ENCODE results near the gene MYLK.
"Not testable (repeated sequence)": the region's sequence is repeated elsewhere in the genome, so short reads cannot be mapped to it uniquely, and the experiment has no call there.

The MYLK gene

DNA sequence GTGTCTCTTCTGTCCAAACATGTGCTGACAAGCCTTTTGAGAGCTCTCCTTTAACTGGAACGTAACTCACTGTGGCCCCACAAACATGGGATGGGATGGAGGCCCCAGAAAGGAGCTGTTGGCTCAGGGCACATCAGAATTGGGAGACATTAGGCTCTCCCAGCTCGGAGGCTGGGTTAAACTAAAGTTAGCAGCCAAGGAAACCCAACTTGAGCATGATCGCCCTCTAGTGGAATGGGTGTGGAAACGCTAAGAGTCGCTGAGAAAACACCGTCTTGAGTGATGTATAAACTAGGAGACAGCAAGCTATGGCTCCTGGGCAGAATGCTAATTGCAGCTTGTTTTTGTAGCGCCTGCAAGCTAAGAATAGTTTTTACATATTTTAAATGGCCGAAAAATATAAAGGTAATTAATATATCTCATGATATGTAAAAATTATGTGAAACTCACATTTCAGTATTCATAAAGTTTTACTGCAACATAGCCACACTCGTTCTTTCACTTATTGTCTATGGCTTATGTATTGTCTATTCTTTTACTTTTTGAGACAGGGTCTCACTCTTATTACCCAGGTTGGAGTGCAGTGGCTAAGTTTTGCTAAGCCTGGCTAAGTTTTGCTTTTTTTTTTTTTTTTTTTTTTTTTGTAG, 160.5 kb downstream of the MYLK start:
- peak; percentile 86 for DNase-seq (ENCODE audit: low read depth, low spot score)

DNA sequence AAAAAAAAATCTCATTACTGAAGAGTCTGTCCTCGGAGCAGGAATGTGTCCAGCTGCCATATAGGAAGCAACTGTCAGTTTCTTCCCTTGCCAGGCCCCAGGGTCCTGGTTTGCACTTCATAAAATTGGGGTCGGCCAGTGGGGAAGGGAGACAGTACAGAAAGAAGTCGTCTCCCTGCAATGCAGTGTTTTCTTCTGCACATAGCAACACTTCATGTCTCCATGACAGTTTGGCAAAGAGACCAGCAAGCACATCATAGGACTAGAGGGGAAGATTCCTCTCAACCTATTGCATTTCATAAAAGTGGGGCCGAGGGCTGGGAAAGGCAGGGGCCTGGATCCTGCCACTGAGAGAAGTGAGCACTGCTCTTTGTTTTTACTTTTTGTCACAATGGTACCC, 161.1 kb downstream of the MYLK start:
- DNase-seq (ENCODE audit: low read depth, low spot score) = no peak

DNA sequence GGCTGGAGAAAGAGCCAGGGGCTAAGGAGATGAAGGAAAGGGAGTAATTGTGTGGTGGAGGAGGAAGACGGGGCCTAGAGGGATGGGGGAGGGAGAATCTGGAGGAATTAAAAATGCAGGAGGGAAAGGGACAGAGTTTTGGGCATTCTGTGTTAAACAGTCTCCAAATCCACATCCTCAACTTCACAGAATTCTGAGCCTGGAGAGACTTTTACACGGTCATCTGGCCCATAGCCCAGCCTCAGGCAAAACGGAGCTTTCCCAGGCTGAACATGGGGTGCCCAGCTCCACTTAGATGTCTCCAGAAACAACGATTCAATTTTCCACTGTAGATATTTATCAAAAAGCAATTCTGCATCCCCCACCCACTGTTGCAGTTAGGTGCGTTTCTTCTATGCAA, 161.7 kb downstream of the MYLK start:
- no peak for DNase-seq (ENCODE audit: low read depth, low spot score)

DNA sequence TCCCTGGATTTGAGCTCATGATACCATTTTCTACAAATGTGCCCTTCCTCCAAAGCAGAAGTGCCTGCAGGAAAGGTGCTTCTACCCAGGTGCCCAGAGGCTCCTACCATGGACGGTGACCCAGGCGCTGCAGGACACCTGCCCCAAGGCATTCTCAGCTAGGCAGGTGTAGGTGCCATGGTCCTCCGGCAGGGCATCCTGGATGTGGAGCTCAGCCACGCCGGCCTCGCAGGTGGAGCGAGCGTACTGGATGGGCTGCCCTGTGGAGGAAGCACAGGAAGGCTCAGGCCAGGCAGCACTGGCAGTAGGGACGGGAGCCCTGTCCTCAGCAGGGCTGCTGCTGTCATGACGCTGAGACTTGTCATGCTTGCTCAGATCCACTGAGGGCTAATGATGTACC, 162.1 kb downstream of the MYLK start:
- no peak for DNase-seq (ENCODE audit: low read depth, low spot score)

DNA sequence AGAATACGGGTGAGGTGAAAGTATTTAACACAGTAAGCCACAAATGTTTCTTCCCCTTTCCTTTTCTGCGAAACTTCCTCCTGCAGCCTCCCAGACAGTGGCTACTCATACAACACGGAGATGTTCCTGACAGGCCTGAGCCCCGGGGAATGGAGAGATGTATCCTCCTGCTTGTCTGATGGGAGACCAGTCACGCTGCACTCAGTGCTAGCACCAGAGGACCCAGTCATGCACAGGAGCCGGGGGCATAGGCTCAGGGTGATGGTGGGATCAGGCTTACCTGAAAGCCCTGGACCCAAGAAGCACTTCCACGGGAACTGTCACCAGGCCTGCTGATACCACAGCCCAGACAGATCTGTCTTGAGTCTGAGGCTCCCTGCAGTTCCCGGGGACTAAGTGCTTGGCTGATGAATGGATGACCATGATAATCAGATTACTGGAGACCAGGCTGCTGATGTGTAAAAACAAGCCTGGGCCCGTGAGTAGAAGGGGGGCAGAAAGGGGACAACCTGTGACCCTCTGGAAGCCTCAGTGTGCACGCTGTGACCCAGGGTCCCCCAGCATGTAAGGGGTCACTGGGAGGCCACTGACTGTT, 162.9 kb downstream of the MYLK start:
- DNase-seq (ENCODE audit: low read depth, low spot score) = not testable (repeated sequence)

DNA sequence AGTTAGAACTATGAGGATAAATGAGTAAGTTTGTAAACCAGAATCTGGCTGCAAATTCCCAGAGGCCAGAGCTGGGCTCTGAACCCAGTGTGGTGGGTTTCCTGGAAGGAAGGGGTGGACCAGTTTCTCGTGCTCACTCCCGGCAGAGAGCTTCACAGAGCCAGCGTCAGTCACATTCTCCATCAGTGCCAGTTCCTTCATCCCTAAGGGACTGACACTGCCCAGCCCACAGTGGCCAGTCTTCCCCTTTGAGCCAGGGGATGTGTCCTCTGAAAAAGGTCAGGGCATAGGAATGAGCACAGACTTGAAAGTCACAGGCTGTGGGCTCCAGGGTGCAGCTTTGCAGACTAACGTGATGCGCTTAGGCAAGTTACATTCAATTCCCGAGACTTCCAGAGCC, 163.5 kb downstream of the MYLK start:
- no peak for DNase-seq (ENCODE audit: low read depth, low spot score)

DNA sequence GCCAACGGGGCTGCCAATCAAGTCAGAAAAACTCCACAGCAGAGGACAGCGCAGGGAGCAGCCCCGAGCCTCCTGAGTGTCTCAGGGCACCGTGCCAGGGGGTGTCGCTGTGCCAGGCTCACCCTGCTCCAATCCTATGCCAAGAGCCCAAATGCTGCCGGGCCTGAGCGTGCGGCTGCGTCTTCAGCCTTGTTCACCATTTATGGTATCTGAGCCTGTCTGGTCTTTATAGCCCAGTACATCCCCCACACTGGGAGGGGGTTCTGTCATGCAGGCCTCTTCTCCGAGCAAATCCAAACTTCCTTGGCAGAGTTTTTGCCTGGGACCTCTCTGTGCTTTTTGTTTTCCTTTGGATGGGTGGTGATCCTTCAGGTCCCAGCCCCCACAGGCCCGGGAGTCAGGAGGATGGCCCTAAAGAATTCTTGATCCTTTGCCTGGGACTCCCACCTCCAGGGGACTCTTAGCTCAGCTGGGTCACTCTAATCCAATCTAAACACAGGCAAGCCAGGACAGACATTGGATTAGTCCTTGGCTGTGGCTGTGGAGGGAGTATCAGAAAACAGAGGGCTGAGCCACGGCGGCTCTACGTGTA, 164.2 kb downstream of the MYLK start:
- DNase-seq (ENCODE audit: low read depth, low spot score) = no peak

DNA sequence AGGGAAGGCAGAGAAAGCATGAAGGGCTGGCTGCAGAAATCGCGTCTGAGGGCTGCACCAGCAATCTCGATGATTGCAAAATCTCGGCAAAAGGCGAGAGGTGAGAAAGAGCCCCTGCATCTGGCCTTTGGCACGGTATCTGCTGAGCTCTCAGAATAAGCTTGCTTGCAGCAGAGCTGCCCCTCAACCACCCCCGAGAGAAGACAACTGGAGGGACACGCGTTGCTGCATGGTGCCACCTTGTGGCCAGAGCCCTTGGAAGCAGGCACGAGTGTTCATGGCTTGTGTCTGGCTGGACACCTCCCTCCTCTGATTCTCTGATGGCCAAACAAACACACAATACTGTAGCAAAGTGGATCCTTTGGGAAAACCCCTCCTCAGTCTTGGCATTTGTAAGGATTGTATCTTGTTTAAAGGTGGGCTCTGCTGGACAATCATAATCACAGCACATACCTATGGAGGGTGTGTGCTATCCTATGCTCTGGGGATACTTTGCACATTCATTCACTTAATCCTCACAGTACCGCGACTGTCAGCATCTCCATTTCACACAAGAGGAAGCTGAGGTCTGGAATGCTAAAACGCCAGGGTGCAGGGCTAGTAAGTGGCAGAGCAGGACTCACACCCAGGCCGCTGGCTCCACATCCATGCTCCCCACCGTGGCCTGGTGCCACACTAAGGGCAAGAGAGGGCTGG, 164.9 kb downstream of the MYLK start:
- peak; percentile 81 for DNase-seq (ENCODE audit: low read depth, low spot score)

DNA sequence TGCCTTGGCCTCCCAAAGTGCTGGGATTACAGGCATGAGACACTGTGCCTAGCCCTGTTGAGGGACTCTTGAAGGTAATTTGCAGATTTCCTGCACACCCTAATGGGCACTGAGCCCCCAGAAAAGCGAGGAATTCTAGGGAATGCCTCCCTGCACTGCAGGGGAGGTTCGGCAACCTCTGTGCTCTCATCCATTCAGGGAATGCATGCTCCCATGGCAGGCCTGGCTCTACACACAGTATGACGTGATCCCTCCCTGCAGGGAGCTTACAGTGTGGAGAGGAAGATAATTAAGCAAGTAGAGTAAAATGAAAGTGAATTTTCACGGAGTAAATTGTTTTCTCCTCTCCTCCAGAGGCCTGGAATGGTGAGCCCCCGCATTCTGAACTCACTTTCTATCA, 166.0 kb downstream of the MYLK start:
- no peak for DNase-seq (ENCODE audit: low read depth, low spot score)

DNA sequence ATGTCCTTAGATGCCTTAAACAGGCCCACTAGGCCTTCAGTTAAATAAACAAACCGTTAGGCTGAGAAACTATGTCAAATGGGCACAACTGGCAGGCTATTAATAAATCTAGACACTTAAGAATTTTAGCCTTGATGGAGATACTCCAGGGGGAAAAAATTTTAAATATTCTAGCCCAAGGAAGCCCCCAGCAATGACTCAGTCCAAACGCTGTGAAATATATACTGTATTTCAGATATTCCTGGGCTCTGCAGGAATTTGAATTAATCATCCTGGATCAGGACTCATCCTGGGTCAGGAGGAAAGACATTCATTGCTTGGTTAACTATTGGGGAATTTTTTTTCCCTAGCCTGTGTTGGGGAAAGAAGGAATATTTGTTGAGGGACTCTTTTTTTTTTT, 166.7 kb downstream of the MYLK start:
- DNase-seq (ENCODE audit: low read depth, low spot score) = not testable (repeated sequence)

DNA sequence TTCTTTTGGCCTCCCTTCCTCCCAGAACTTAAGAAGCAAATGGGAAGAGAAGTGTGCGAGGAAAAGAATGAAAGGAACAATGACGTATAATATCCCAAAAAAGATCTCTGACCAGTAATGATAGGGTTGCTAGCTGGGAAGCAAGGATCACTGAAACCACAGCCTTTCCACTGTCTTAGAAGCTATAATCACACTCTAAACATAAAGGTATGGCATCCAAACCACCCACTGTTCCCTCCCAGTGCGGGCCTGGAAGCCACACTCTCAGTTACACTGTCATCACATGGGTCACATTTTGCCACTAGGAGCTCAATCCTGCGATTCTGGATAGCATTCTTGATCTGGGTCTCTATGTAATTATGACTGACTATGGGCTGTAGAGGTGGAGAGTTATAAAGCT, 167.7 kb downstream of the MYLK start:
- no peak for DNase-seq (ENCODE audit: low read depth, low spot score)

DNA sequence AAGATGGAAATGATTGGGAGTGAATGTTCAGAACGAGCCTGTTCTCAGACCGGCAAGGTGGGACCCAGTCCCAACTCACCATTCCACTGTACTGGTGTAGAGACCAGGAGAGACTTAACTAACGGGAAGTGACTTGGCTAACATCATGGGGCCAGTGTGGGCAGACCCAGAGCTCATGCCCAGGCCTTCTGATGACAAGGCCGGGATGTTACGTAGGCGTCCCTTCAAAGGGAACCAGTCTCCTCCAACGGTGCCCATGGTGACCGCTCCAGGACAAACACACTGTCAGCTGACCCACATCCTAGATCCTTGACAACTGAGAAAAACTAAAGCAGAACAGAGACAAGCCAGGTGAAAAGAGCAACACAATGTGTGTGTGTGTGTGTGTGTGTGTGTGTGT, 170.9 kb downstream of the MYLK start:
- DNase-seq (ENCODE audit: low read depth, low spot score) = no peak

DNA sequence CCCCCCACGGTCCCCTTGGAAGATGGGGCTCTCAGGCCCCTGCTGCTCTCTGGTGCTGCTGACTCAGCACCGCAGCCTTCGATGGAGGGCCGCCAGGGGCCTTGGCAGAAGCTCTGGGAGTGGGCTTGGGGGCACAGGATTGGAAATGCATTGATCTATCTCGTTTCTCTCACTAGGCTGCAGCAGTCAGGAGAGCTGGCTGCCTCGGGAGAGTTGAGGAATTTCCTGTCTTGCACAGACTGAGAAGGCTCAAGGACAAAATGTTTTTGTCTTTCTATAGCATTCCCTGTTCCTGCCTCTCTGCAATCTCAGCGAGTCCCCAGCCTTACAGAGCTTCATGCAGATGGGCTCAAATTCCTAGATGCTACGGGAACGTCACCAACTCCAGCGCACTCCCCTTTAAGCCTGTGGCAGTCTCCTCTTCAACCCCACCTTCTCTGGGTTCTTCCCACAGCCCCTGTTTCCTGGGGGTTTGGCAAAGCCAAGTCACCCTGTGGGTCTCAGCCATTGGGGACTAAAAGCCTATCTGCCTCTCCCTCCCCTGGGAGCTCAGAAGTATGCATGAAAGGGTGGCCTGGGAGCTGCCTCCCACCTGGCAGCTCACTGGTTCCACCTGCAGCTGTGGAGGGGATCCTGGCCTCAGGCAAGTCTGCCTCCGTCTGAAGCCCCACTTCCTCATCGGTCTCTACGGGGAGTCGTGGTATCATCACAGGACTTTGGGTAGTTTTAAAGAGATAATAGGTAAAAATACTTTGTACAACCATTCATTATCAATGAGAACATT, 171.9 kb downstream of the MYLK start:
- peak; percentile 22 for DNase-seq (ENCODE audit: low read depth, low spot score)

DNA sequence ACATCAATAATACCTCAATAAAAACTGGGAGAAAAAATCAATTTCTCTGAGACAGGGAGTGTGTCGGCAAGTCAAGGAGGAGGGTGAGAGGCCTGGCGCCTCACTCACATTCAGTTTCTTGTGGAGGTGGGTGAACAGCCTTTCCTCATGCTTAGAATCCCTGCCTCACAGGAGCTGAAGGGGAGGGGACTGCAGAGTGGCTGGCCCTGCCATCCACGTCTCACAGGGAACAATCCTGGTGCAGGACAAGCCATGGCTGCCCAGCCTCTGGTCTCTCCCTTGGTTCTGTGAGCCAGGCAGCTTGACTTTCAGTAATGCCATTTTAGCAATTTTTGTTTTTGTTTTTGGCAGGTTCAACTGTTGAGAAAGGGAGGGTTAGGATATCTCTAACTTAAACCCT, 172.8 kb downstream of the MYLK start:
- DNase-seq (ENCODE audit: low read depth, low spot score) = no peak

DNA sequence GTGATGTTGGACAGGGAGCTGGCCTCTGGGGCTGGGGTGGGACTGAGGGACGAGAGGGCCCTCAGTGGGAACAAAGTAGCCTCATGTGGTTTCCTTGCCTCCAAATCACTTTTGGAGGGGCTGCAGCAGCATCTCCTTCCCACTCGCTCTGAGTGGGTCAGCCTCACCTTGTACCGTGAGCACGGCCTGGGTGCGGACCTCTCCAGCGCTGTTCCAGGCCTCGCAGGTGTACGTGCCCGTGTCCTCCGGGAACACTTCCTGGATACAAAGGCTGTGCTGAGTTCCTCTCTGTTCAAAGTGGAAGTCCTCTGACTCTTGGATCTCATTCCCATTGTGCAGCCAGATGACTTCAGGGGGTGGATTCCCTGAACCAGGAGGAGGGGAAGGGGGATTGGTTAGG, 175.6 kb downstream of the MYLK start:
- no peak for DNase-seq (ENCODE audit: low read depth, low spot score)

DNA sequence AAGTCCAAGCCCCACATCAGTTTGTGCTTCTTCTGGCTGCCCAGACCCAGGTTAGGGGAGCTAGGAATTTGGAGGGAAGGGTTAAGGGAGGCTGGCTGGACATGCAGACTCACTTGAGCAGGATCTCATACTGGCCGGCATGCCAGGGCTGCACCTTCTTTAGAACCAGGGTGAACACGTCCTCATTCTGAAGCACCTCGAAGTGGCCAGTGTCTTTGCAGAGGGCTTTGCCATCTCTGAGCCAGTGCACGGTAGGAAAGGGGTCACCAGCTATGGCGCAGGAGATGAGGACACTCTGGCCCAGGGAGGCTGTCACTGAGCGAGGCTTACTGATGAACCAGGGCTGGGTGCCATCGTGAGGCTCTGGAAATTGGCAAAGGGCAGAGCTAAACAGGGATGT, 176.5 kb downstream of the MYLK start:
- DNase-seq (ENCODE audit: low read depth, low spot score) = not testable (repeated sequence)

DNA sequence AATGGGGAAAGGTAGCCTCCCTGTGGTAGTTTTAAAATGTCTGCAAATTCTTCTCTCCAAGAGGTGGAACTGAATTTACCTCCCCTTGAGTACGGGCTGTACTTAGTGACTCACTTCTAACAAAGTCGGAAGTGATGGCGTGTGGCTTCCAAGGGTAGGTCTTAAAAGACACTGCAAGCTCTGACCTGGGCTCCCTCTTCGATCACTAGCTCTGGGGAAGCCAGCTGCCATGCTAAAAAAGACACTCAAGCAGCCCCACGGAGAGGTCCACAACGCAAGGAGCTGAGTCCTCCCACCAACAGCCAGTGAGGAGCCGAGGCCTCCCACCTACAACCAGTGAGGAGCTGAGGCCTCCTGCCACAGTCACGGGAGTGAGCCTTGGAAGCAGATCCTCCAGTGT, 177.3 kb downstream of the MYLK start:
- no peak for DNase-seq (ENCODE audit: low read depth, low spot score)

DNA sequence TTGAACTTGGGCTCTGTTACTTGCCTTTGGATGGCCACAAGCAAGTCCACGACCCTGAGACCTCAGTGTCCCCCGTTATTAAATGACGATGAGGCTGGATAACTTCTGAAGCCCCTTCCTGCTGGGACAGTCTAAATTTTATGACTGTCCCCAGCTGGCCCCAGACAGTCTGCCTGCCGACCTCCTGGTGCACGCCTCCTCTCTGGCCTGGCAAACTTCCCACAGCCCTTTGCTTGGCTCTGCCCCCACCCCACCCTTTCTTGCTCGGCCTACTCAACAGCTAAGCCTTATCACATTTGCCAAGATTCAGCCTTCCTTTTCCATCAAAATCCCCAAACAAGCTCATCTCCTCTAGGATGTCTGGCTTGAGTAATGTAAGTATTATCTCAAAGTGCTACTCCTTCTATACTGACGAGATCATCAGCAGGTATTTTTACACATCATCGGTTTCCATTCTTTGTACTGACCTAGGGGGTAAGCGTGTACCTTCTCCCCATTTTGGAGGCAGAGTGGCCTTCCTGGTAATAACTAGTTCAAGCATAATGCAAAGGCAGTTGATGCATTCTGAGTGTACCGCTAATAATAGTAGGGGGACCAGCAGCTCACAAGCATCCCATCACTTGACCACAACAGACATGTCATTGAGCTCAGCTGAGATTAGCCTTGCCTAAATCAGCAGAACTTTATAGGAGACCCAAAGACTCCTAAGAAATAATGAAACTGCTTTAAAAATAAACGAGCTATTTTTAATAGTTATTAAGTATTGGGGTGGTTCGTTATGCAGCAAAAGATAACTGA, 178.4 kb downstream of the MYLK start:
- no peak for DNase-seq (ENCODE audit: low read depth, low spot score)

DNA sequence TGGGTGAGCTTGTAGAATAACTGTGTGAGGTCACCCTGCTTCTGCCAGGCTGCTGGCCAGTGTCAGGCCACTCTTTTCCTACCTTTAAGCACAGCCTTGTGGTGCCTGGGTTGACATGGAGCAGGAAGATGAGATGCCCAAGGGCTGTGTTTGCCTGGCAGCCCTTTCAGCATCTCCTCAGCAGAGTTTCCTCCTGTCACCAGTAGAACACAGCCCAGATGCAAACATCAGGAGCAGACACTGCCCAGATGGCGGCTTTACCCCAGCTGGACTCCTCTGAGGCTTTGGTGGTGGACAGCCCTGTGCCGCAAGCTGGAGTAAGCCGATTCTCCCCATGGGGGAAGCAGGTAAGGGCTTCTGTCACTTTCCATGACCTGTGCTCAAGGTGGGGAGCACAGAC, 180.5 kb downstream of the MYLK start:
- DNase-seq (ENCODE audit: low read depth, low spot score) = not testable (repeated sequence)

DNA sequence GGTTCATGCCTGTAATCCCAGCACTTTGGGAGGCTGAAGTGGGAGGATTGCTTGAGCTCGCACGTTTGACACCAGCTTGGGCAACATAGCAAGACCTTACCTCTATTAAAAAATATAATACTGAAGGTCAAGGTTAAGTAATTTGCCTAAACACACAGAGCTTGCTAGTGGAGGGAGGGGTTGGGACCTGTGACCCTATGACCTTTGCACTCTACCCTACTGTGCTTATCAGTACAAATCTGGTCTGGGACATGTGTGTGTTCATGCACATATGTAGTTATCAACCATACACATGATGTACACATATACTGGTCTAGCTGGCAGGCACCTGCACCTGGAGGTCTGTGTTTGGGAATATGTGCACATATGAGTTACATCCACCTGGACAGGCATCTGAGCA, 181.4 kb downstream of the MYLK start:
- no peak for DNase-seq (ENCODE audit: low read depth, low spot score)

DNA sequence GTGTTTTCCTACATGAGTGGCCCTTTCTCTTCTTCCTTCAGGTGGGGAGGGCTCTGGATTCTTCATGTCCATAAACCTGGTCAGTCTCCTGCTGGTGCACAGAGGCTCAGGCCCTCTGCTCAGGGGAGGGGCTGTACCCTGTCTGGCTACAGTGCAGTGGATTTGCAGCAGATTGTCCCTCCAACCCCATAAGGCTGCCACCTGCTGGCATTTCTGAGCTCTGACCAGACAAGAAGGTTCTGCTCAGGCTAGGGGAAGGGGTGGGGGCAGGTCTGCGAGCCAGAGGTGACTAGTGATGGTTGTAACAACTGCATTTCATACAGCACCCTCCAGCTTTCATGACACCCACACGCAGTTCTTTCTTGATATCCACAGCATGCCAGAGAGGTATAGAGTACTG, 182.1 kb downstream of the MYLK start:
- DNase-seq (ENCODE audit: low read depth, low spot score) = peak; percentile 80
